Right lobe of liver (tissue), 6 donors: ENCODE data around the gene ACOX3. TPM values are rescaled to one million over a fixed set of nuclear protein-coding genes. Genes with fewer than 3 reads are reported as not detected.

Experiments
- ATAC-seq, 4 donors: fragments of 200-7000 bp; cut with Tn5 transposase; one replicate each; pipeline ENCODE4 v1.9.1; 2020; ENCODE audit warnings: mild to moderate bottlenecking in 4 of 4, moderate library complexity in 4 of 4
- DNase-seq, 3 donors: peaks; one replicate each; pipeline ENCODE4 v3.0.0-alpha.2; 2020
- H3K27ac ChIP-seq, 3 donors: fragments of 200-600 bp; one replicate each; pipeline ENCODE4 v1.8.0; 2022
- H3K27me3 ChIP-seq, 2 donors: fragments of 200-600 bp; one replicate each; pipeline ENCODE4 v1.8.0; 2022
- H3K36me3 ChIP-seq, 4 donors: fragments of 200-600 bp; sonication (generic) in 1 of 4; one replicate each; pipeline versions ENCODE4 v1.5.1 to v1.8.0; 2017 to 2022; ENCODE audit warnings: control low read depth in 1 of 4
- H3K4me1 ChIP-seq, 4 donors: fragments of 200-600 bp; sonication (generic) in 1 of 4; one replicate each; pipeline versions ENCODE4 v1.5.1 to v1.8.0; 2017 to 2022; ENCODE audit warnings: control low read depth in 1 of 4
- H3K4me3 ChIP-seq, 3 donors: fragments of 200-600 bp; one replicate each; pipeline ENCODE4 v1.8.0; 2022
- H3K9me3 ChIP-seq, 4 donors: fragments of 200-600 bp; sonication (generic) in 1 of 4; one replicate each; pipeline versions ENCODE4 v1.5.1 to v1.8.0; 2017 to 2022; ENCODE audit warnings: control low read depth in 1 of 4
- CTCF ChIP-seq, 4 donors: fragments of 200-600 bp in 3 of 4; fragments of 450-650 bp in 1 of 4; IDR thresholded peaks; one replicate each; pipeline versions ENCODE4 v1.5.1 to v1.8.0; 2016 to 2022; ENCODE audit warnings: antibody characterized with exemption in 4 of 4, mild to moderate bottlenecking in 2 of 4
- POLR2A ChIP-seq: fragments of 450-650 bp; IDR thresholded peaks from one replicate; pipeline ENCODE4 v1.6.1; 2017; ENCODE audit warnings: antibody characterized with exemption, mild to moderate bottlenecking
- WGBS: methylation state at CpG from one replicate; pipeline ENCODE4 v1.1.6; 2018; ENCODE audit warnings: low coverage, low lambda C conversion rate; ENCODE audit not compliant: insufficient coverage; ENCODE audit errors: missing lambda C conversion rate; 5-methylcytosine and 5-hydroxymethylcytosine counted together
- intact Hi-C, 2 donors: fragments of 100-400 bp; cut with DNase I; formaldehyde crosslinking; loops; one replicate each; pipeline versions ENCODE4 v1.11.2 to v1.14.1; 2022
- total RNA-seq, 6 experiments: library from RNA; depleted of rRNA in 2 of 6; stranded (reverse); fragments of >200 nt in 2 of 6; fragmentation: NEBNext Ultra II Directional in 3 of 6; extraction: Animal tissue kit (Norgen Biotek cat#: 25700) in 3 of 6; gene quantifications; one replicate each; pipeline versions ENCODE4 v1.1.0 to v1.2.4, GENCODE V29; 2016 to 2023
- donor health status: DM: no; HTN: yes; CAD: no.
- donor health status: DM: no; HTN: no; CAD: no.
- donor health status: DM: no; HTN: no; CAD: no.
- donor health status: DM: no; HTN: yes; CAD: no.
- donor health status: DM: no; HTN: yes; CAD: no.

ACOX3 gene
- total RNA-seq, 6 experiments from 2014 or later = 18.5 to 36.9 (median 21.9) TPM

- Histone ChIP-seq H3K4me1 (no peaks in the 10 kb centered on the region), H3K9me3 (no peaks in the 10 kb centered on the region), H3K27me3 (no peaks in the 10 kb centered on the region), H3K27ac (no peak overlapping the region), H3K4me3 (no peak overlapping the region), H3K36me3 (no peaks in the 10 kb centered on the region)
- DNase-seq = no peak
- ATAC-seq = peak in 1 of 4 donors; percentile 18
- TF ChIP-seq POLR2A (no peak), CTCF (IDR thresholded peaks at IDR 0.05) (no peak)
- intact Hi-C loops = no loop called here
- 32% methylated on average over 4 of the region's 4 CpGs for WGBS
Observed at GRCh38 chr4:8338351-8338961, 102.1 kb downstream of the ACOX3 start.

- Histone ChIP-seq H3K4me3 (no peak overlapping the region), H3K27me3 (no peaks in the 10 kb centered on the region), H3K4me1 (no peaks in the 10 kb centered on the region), H3K9me3 (no peaks in the 10 kb centered on the region), H3K36me3 (no peaks in the 10 kb centered on the region), H3K27ac (no peak overlapping the region)
- no peak for TF ChIP-seq POLR2A
- no peak for TF ChIP-seq CTCF (IDR thresholded peaks at IDR 0.05)
- 54% methylated on average over 5 of the region's 7 CpGs for WGBS
- no peak for ATAC-seq
- intact Hi-C loops = no loop called here
- peak in 1 of 3 donors; percentile 3 for DNase-seq
Observed at GRCh38 chr4:8336412-8337075, 104.0 kb downstream of the ACOX3 start.

GRCh38 chr4:8335848-8336247 lies 104.7 kb downstream of the ACOX3 start:
- ATAC-seq (no peak), DNase-seq (no peak)
- Histone ChIP-seq H3K9me3 (no peaks in the 10 kb centered on the region), H3K36me3 (no peaks in the 10 kb centered on the region), H3K27me3 (no peaks in the 10 kb centered on the region), H3K27ac (no peak overlapping the region), H3K4me1 (no peaks in the 10 kb centered on the region), H3K4me3 (no peak overlapping the region)
- TF ChIP-seq POLR2A = no peak
- no peak for TF ChIP-seq CTCF (IDR thresholded peaks at IDR 0.05)
- intact Hi-C loops = no loop called here
- WGBS = 83% methylated on average over 2 of the region's 2 CpGs

GRCh38 chr4:8334786-8335460 lies 105.6 kb downstream of the ACOX3 start:
- Histone ChIP-seq H3K36me3 (no peaks in the 10 kb centered on the region), H3K27me3 (no peaks in the 10 kb centered on the region), H3K27ac (no peak overlapping the region), H3K9me3 (no peaks in the 10 kb centered on the region), H3K4me3 (no peak overlapping the region), H3K4me1 (no peaks in the 10 kb centered on the region)
- TF ChIP-seq CTCF (IDR thresholded peaks at IDR 0.05) (no peak), POLR2A (no peak)
- ATAC-seq (peak; percentile 27 to 91 (median 84)), DNase-seq (peak in 2 of 3 donors; percentile 55 to 72)
- WGBS = 46% methylated on average over 11 of the region's 13 CpGs
- intact Hi-C loops = no loop called here
